PC-3 (cell line): ENCODE results near the gene SHOX.

Experiments used
- EZH2 ChIP-seq: fragments of 300-600 bp; sonication (generic); IDR thresholded peaks from one replicate; pipeline ENCODE4 v1.6.1; 2017; ENCODE audit warnings: antibody characterized with exemption, mild to moderate bottlenecking, low read length; ENCODE audit not compliant: unreplicated experiment
- EZH2phosphoT487 ChIP-seq: fragments of 300-600 bp; sonication (generic); IDR thresholded peaks from 2 replicates; pipeline ENCODE4 v1.6.1; 2018; ENCODE audit warnings: mild to moderate bottlenecking, antibody characterized with exemption, low read length, borderline replicate concordance
- TF ChIP-seq, protein P1 (sequence below): fragments of 300-600 bp; sonication (generic); conservative IDR thresholded peaks from 2 replicates; pipeline ENCODE4 v1.5.1; 2017; ENCODE audit warnings: antibody characterized with exemption, low read depth, mild to moderate bottlenecking, low read length

DNA sequence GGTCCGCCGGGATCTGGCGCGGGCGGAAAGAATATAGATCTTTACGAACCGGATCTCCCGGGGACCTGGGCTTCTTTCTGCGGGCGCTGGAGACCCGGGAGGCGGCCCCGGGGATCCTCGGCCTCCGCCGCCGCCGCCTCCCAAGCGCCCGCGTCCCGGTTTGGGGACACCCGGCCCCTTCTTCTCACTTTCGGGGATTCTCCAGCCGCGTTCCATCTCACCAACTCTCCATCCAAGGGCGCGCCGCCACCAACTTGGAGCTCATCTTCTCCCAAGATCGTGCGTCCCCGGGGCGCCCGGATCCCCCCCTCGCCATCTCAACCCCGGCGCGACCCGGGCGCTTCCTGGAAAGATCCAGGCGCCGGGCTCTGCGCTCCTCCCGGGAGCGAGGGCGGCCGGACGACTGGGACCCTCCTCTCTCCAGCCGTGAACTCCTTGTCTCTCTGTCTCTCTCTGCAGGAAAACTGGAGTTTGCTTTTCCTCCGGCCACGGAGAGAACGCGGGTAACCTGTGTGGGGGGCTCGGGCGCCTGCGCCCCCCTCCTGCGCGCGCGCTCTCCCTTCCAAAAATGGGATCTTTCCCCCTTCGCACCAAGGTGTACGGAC, 482 bp upstream of the SHOX start:
- TF ChIP-seq, protein P1, sequence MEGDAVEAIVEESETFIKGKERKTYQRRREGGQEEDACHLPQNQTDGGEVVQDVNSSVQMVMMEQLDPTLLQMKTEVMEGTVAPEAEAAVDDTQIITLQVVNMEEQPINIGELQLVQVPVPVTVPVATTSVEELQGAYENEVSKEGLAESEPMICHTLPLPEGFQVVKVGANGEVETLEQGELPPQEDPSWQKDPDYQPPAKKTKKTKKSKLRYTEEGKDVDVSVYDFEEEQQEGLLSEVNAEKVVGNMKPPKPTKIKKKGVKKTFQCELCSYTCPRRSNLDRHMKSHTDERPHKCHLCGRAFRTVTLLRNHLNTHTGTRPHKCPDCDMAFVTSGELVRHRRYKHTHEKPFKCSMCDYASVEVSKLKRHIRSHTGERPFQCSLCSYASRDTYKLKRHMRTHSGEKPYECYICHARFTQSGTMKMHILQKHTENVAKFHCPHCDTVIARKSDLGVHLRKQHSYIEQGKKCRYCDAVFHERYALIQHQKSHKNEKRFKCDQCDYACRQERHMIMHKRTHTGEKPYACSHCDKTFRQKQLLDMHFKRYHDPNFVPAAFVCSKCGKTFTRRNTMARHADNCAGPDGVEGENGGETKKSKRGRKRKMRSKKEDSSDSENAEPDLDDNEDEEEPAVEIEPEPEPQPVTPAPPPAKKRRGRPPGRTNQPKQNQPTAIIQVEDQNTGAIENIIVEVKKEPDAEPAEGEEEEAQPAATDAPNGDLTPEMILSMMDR = no peak
- TF ChIP-seq EZH2phosphoT487 (no peak), EZH2 (no peak)
